GM18505 (cell line): ENCODE results near the gene NHLRC3.
"Not testable (repeated sequence)": the region's sequence is repeated elsewhere in the genome, so short reads cannot be mapped to it uniquely, and the experiment has no call there.

Experiments
- ATAC-seq: cut with Tn5 transposase; IDR thresholded peaks from one replicate; pipeline ENCODE4 v1.9.1; 2021; ENCODE audit not compliant: unreplicated experiment
- POLR2A ChIP-seq: IDR thresholded peaks from 4 replicates; pipeline ENCODE4 v1.6.1; 2011; ENCODE audit warnings: borderline replicate concordance; ENCODE audit not compliant: insufficient read depth, insufficient read length; ENCODE audit errors: extremely low read depth

Gene NHLRC3, protein sequence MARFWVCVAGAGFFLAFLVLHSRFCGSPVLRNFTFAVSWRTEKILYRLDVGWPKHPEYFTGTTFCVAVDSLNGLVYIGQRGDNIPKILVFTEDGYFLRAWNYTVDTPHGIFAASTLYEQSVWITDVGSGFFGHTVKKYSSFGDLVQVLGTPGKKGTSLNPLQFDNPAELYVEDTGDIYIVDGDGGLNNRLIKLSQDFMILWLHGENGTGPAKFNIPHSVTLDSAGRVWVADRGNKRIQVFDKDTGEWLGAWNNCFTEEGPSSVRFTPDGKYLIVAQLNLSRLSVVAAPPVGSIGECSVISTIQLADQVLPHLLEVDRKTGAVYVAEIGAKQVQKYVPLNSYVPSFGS

DNA sequence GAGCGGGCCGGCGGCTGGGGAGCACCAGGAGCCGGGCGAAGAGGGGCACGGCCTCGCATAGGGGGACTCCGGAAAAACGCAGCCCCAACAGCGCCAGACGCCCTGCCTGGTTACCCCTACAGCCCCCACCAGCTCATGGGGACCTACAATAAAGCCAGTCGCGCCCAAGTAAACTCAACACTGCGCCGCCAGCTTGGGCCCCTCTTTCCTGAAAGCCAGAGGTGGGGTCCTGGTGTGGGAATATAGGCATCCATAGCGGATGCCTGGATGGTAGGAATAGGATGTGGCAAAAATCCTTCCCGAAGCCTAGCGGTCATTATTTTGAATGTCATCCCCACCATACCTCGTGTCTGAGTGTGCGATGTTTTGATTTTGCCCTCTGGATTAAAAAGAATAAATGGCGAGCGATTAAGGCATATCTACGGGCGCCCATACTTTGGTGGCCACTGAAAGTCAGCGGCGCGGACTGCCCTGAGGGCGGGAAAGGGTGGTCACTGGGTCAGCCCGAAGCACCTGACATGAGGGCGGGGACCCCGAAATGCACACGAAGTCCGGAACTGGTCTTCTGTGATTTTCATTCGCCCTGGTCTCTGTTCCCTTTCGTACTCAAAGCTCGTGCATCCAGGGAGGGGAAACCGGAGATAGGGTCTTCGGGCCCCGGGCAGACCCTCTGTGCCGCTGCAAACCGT lies at the start of gene NHLRC3, which contains the start of gene PROSER1:
Gene NHLRC3, plus strand, starts transcription at position 577 of the 689 bp plus-strand sequence. CDS start 184 bp downstream, outside the sequence.
Gene PROSER1, minus strand, starts transcription at position 210 of the 689 bp plus-strand sequence. CDS start 847 bp downstream, outside the sequence.
- peak; percentile 75 for TF ChIP-seq POLR2A
- peak; percentile 68 for ATAC-seq

DNA sequence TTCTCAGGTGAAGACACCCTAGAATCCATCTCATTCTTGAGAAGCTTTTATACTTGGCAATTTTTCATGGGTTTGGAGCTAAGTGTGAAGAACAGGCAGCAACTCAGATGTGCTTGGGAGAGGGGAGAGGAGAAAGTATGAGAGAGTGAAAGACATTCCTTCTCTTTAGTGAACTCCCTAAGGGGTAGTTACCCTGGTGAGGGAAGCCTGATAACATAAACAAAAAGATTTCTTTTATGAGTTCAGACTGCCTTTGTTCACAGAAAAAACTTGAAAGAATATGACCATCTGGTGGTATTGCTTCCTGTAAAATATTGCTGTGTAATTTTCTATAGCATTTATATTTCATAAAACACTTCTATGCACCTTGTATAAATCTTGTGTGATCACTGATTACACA lies 47.6 kb upstream of the NHLRC3 start, which contains the start of gene STOML3:
Gene STOML3, minus strand, starts transcription at position 139 of the 400 bp plus-strand sequence. Its CDS starts 110 bp downstream, at position 29.
- ATAC-seq, result no peak
- no peak for TF ChIP-seq POLR2A

DNA sequence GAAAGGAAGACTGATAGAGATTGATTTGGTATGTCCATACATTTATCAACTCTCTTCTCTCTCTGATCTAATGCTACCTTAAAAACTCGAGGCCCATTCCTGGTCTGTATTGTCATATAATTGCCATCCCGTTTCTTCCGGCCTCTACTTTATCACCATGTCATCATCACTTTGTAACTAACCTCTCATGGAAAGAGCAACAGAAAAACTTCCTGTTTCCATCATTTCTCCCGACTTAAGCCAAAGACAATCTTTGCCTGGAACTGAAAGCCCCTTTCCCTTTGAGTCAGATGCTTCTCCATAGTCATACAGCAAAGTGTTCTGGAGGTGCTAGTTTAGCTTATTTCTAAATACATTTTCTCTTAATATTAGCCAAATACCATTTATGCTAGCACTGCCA lies 44.9 kb upstream of the NHLRC3 start:
- no peak for ATAC-seq
- no peak for TF ChIP-seq POLR2A

DNA sequence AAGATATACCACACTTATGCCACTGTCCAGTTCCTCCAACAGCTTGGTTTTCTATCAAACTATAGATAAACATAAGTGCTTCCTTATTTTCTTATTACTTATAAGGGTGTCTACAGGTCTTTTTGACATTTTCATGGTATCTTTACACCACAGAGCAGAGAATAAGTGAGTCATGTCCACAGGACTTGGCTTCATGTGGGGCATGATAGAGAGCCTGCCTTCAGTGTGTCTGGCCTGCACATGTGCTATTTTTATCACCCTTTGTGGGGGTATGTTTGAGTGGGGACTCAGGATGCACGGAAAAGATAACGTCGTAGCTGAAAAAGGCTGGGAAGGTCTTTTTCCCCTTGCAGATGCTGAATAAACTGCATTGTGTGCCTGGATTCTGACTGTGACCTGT lies 39.5 kb upstream of the NHLRC3 start:
- TF ChIP-seq POLR2A, result no peak
- no peak for ATAC-seq

DNA sequence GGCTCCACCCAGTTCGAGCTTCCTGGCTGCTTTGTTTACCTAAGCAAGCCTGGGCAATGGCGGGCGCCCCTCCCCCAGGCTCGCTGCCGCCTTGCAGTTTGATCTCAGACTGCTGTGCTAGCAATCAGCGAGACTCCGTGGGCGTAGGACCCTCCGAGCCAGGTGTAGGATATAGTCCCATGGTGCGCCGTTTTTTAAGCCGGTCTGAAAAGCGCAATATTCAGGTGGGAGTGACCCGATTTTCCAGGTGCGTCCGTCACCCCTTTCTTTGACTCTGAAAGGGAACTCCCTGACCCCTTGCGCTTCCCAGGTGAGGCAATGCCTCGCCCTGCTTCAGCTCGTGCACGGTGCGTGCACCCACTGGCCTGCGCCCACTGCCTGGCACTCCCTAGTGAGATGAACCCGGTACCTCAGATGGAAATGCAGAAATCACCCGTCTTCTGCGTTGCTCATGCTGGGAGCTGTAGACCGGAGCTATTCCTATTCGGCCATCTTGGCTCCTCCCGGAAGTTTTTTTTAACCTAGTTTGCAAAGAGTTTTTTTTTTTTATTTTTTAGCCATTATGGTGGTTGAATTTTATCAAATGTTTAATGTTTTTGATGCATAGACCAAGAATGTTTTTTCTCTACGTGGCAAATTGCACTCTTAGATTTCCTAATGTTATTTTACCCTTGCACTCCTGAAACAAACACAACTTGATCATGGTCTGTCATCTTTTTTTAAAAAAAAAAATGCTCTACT lies 31.7 kb upstream of the NHLRC3 start:
- ATAC-seq, result not testable (repeated sequence)

DNA sequence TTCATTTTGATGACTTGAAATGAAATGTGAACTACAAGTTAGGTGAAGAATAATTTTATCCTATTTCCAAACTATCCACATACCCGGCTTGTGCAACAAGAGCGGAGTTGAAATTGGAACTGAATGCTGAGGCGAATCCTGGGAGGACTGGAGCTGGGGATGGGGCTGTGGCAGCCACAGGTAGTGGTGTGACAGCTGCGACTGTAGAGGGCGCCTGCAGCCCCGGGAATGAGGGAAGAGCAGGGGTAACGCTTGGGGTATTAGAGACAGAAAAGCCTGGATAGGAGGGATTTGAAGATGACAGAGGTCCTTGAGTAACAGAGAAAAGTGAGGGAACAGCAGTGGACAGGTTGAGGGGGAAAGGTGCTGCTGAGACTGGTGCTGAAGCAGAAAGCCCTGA lies 25.6 kb upstream of the NHLRC3 start:
- no peak for ATAC-seq
- TF ChIP-seq POLR2A, result no peak

DNA sequence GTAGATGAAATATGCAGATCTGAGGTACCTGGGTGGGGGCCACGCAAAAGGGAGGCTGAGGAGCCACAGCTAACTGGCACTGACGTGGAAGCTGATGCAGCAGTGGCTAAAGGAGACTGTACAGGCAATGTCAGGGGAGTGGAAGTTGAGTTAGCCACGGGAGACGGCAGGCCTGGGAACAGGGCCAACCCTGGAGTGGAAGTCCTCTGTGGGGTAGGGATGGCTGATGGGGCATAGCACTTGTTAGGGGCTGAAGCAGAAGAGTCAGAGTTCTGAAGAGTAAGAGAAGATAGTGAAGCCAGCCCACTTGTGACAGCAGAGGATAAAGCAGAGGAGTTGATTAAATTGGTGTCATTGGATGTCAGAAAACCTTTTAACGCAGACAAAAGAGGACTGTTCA lies 24.8 kb upstream of the NHLRC3 start:
- ATAC-seq, result no peak
- no peak for TF ChIP-seq POLR2A

DNA sequence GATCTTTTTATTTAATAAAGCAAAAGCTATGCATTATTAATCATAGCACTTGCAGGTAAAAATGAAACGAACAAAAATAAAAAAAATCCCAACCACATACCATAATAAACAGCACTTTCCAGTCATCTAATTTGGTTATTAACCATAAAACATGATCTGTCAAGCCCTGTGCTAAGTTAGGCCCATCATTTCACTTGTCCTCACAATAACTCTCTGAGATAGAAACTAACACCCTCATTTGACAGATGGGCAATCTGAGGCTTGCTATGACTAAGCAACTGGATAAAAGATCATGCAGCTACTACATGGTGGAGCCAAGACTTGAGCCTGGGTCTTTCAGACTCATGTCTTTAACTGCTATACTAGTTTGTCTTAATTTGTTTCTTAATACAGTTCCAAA lies 22.2 kb upstream of the NHLRC3 start:
- ATAC-seq, result peak; percentile 84
- no peak for TF ChIP-seq POLR2A

DNA sequence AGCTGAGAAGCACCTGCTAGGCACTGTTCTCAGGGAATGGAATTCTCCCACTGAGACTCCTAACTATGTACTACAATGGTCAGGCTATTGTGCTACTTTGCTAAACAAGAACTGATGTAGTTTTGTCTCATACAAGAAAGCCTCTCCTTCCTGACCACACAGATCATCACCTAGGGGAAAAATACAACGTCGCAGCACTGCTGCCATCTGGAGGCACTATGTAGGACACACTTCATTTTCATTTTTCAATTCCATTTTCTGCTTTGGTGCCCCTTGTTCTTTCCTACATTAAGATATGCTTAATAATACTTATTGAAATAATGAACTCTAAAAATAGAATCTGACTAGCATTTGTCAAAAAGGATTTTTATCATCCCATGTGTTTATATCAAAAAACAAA lies 21.5 kb upstream of the NHLRC3 start:
- TF ChIP-seq POLR2A, result no peak
- ATAC-seq, result peak; percentile 75

DNA sequence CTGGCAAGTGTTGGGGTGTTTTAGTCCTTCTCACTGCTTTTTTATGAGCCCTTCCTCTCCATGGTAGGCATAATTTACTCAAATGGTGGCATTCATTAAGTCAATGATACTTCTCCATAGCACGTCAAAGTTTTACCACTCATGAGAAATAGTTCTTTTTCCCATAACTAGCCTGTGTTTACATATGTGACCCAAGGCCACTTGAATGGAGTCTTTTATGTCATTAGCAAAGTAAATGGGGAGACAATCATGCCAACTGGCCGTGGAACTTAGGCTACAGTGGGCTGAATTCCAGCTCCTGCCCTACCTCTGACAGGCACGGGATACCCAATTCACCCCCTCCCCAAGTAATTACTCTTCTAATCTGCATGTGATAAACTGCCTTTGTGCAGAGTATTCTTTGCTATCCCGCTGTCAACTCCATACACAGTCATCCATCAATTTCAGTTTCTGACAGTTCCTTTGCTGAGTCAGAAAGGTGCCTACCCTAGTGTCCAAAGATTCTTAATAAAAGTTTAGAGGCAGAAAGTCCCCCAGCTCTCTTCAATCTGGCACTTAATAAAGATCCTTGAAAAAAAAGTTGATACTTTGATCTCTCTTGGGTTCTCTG lies 17.3 kb upstream of the NHLRC3 start:
- TF ChIP-seq POLR2A, result no peak

DNA sequence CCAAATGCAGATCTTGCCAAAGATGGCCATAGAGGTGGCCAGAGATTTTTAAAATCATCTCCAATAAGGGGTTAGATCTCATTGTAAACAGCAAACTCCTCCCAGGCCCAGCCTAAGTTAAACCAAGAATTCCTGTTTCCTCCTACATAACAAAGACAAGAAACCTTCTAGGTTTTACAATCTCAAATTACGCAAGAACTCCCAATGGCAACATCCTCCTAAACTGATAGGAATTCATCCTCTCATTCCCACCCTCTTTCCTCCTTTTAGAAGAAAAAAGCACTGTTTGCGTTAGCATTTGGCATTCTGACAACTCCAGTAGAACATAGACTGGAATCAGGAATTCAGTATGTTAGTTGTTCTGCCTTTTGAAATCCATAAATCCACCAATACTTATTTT lies 14.9 kb upstream of the NHLRC3 start:
- no peak for TF ChIP-seq POLR2A
- ATAC-seq, result no peak

More for the DNA sequence above, 17.3 kb upstream of the NHLRC3 start:
- no peak for ATAC-seq

DNA sequence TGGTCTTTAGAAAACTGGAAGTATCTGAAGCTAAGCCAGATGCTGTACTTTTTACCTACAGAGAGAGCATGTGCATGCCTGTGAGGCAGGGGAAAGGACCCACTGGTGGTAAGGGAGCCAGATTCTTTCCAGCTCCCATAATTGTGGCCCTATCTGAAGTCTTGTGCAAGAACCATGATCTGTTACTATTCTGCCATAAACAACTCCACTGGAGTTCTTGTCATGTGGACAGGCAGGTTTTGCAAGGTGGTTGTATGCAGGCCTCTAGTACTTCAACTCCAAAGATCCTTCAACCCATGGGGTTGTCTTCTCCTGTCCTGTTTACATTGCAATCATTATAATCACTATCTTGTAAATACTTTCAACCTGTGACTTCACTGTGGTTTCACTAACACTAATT lies 14.5 kb upstream of the NHLRC3 start:
- no peak for ATAC-seq
- TF ChIP-seq POLR2A, result no peak

DNA sequence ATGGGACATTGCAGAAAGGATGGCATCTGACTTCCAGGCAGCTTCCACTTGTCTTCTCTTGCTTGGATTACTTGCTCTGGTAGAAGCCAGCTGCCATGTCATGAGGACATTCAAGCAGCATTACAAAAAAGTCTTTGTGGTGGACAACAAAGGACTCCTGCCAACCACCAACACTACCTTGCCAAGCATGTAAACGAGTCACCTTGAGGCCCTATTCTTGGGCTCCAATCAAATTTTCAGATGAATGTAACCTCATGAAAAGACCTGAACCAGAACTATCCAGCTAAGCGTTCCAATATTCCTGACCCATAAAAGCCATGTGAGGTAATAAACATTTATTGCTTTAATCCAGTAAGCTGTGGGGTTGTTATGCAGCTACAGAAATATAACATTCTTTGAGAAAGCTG lies 12.8 kb upstream of the NHLRC3 start:
- no peak for TF ChIP-seq POLR2A
- no peak for ATAC-seq

DNA sequence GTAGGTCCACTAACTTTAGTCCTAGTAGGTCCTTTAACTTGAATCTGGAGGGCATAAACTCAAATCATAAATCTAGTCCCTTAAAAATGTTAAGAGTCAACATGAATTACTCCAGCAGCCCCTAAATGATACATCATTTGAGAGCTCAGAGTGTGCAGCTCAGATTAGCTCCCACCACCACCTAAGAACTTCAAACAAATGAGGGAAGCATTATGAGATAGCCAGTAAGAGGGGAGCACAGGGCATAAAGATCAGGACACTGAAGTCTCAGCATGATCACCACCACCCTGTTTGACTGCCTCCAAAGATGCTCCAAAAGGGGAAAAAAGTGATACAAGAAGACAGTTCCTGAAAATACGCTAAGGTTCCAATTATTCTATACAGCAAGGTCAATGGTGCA lies 6.1 kb upstream of the NHLRC3 start:
- ATAC-seq, result no peak
- TF ChIP-seq POLR2A, result no peak

DNA sequence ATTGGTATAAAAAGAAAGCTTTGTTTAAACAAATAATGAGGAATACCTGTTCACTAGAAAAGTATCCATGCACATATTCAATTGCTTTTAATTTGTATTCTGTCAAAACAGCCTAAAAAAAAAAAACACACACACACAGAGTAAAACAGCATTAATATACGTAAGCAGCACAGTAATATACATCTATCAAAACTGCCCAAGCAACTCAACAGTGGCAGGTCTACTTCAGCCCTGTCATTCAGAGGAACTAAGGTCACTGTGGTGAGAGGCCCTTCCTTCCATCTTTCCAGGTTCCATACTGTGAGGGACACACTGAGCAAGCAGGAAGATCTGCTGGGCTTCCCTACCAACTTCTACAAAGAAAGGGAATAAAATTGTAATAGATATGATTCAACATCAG lies 4.2 kb upstream of the NHLRC3 start:
- TF ChIP-seq POLR2A, result no peak
- no peak for ATAC-seq
